GM19351 (cell line): ENCODE data around the gene ZCCHC2.

Source experiments
- ATAC-seq: cut with Tn5 transposase; IDR thresholded peaks from one replicate; pipeline ENCODE4 v1.9.1; 2021; ENCODE audit warnings: mild to moderate bottlenecking, moderate library complexity; ENCODE audit not compliant: unreplicated experiment

The ZCCHC2 gene

GRCh38 chr18:62537042-62537894, 14.4 kb downstream of the ZCCHC2 start:
- ATAC-seq, result no peak

DNA sequence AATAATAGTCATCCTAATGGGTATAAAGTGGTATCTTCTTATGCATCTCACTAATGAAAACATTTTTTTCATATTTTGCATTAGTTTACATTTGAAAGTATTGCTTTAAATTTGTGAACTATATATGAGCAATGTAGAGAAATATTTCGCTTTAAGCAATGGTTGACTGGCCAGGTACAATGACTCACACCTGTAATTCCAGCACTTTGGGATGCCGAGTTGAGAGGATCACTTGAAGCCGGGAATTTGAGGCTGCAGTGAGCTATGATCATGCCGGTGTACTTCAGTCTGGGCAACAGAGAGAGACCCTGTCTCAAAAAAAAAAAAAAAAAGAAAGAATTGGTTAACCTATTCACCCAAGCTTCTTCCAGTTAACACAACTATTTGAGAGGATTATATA, 15.1 kb downstream of the ZCCHC2 start:
- ATAC-seq, result no peak

- ATAC-seq, result no peak
These were observed 16.1 kb downstream of the ZCCHC2 start for GRCh38 chr18:62538881-62539280.

GRCh38 chr18:62539284-62540165, 16.7 kb downstream of the ZCCHC2 start:
- no peak for ATAC-seq

GRCh38 chr18:62543021-62543420, 20.2 kb downstream of the ZCCHC2 start:
- no peak for ATAC-seq

DNA sequence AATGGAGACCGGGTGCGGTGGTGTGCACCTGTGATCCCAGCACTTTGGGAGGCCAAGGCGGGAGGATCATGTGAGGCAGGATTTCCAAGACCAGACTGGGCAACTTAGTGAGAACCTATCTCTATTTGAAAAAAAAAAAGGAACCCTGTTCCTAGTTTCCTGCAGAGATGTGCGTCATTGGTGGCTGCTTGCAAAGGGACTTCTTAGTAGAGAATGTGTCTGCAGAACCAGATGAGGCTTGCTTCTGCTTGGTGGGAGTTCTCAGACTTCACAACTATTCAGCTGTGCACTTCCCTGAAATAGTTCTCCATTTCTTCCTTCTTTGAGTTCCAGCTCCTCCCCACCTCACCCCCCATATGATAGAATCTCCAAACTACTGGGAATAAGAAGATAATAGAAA, 22.3 kb downstream of the ZCCHC2 start:
- no peak for ATAC-seq

DNA sequence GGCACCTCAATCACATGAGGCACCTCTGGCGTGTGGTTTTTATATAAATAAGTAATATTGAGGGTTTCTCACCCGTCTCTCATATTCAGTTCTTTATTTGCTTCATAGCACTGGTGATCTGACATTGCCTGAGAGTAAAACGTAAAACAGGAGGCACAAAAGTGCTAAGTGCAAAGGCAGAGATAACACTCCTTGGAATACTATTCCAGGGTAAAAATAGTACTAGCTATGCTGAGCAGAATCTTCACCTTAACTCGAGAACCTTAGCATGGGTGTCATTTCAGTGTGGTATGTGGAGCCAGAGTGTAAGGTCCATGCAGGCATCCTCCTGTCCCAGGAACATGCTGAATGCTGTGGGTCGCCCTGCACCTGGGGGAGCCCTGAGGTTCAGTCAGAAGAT, 26.9 kb downstream of the ZCCHC2 start:
- no peak for ATAC-seq

- no peak for ATAC-seq
These were observed 27.9 kb downstream of the ZCCHC2 start for GRCh38 chr18:62550746-62551145.

DNA sequence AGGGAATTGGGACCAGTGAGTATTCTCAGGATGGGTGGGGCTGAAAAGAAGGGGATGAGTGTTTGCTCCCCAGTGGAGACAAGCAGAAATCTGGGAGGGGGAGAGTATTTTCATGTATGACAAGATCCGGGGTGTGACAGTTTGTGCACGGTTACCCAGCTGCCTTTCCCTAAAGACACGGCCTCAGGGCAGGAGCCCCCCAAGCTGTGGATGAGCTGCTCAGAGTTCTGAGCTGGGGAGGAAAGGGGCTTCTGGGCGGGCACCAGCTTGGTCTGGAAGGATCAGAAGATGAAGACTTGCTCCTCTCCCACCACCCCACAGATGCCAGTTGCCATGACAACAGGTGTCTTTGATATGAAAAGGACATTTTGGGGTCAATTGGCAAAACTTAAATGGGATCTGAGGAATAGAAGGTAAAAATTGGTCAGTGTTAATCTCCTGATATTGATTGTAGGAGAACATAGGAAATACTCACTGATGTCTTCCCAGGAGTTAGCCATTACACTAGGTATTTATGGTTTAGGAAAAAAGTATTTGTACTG, 29.2 kb downstream of the ZCCHC2 start:
- no peak for ATAC-seq

DNA sequence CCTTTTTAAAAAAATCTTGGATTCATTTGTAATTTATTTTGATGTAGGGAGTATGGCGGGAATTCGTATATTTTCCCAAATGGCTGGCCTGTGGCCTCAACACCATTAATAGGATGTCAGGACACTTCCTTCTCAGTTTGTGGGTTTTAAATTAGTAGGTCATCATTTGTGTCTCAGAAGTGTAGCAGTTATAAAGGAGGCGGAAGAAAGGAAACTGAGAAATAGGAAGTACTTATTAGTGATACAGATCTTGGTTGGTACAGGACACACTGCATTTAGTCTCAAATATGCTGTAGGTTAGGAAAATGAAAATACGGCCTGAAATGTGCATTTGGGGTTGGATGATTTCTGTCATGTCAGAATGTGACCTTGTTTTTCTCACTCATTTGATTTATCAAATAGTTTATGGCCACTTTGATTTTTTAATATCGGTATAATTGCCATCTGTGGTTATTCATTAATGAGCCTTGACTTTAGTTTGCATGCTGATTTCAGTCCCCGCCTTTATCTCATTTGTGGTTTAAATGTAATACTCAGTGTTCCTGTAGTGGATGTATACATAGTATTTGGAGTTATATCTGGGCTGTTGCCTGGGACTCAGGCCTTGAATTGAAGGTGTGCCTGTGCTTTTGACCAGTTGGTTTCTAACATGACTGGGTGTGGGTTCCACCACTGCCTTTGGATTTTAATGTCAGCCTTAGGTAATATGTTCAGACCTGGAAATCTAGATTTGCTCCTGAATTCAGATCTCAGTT, 31.4 kb downstream of the ZCCHC2 start:
- ATAC-seq, result peak; percentile 52

GRCh38 chr18:62555135-62555534, 32.3 kb downstream of the ZCCHC2 start:
- ATAC-seq, result no peak

DNA sequence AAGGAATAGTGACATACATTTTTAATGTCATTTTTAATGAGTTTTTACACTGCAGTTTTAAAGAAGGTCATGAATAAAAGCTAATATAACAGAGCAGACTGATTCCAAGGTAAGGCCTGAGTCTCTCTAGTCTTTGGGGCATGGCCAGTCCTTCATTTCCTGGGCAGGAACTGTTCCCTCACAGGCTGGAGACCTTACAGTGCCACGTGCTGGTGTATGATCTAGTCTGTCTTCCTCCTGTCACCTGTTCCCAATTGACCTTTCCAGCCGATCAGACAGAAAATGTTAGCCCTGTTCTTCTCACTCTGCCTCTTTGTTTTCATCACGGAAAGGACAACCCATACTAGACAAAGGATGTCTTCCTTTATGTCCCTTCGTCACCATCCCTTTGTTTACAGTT, 33.6 kb downstream of the ZCCHC2 start:
- ATAC-seq, result no peak

DNA sequence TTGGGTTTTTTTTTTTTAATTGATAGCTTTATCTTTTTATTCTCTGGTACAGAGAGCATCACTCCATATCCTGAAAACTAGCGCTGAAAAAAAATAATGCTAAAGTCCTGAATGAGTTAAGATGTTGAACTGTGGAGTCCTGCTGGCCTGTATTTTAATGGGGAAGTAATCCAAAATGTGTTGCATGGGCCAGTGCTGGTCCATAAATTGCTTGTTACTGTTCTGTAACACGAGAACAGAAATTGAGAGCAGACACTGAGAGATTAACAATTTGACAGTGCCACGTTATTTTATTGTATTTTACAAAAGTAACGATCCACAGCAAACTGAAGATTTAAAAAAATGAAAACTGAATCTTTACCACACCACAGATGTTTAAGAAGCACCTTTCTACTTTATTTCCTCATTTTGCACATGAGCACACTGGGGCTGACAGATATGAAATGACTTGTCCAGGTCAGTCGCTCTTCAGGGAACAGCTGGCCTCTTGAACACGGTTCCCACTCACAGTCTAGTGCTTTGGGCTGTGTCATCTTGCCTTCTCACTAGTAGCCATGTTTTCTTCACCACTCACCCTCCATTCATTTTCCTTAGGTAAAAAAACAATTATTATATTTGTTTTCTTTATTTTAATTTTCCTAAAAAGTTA, 35.3 kb downstream of the ZCCHC2 start:
- ATAC-seq, result peak; percentile 74

- no peak for ATAC-seq
These were observed 41.2 kb downstream of the ZCCHC2 start for GRCh38 chr18:62564044-62564443.

GRCh38 chr18:62566199-62566598, 43.4 kb downstream of the ZCCHC2 start:
- ATAC-seq, result no peak

- no peak for ATAC-seq
These were observed 44.0 kb downstream of the ZCCHC2 start for GRCh38 chr18:62566818-62567217.

DNA sequence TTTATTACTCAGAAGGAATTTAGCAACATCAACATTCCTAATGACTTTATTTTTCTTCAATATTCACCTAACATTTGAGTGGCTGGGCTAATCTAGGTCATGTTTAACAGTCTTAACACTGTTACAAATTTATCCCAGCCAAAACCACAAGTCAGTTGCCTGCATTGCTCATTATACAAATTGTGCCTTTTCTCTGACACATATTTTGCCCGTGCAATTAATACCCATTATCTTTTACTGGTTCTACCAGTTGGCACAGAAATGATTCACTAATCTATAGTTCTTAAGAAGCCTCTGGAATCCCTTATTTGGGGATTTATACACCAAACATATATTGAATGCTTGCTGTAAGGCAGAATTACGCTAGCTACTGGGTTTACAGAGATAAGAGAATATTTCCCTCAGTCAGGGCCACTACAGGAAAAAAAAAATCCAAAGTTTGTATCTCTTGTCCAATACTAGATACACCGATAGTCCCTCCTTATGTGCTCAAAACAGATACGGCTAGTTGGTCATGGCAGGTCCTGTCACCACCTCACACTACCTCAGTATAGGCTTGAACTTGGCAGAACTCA, 46.3 kb downstream of the ZCCHC2 start:
- ATAC-seq, result no peak

- ATAC-seq, result no peak
These were observed 48.2 kb downstream of the ZCCHC2 start for GRCh38 chr18:62571037-62571436.

DNA sequence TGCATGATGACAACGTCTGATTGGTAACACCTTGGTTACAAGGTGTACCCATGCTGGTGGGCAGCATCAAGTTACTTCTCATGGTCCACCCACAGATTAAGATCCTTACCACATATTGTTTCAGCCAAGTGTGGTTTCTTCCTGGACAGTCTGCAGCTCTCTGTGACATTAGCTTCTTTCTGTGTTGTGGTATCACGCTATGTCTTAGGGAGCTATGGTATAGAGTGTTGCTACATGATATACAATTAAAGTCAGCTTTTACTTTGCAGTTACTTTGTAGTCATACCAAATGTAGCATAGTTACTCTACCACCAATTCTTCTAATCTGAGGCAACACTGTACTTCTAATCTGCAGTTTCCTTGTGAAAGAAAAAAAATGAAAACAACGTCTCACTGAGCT, 48.8 kb downstream of the ZCCHC2 start:
- ATAC-seq, result no peak

GRCh38 chr18:62572456-62572855, 49.6 kb downstream of the ZCCHC2 start:
- no peak for ATAC-seq
